HG03097 (cell line): ENCODE data around the gene AREL1.

Experiments used
- ATAC-seq: cut with Tn5 transposase; IDR thresholded peaks from one replicate; pipeline ENCODE4 v1.9.1; 2021; ENCODE audit not compliant: unreplicated experiment, low FRiP score

AREL1 gene

GRCh38 chr14:74702293-74702692 lies 10.6 kb downstream of the AREL1 start:
- ATAC-seq, result no peak

GRCh38 chr14:74698465-74698864 lies 14.4 kb downstream of the AREL1 start:
- ATAC-seq, result no peak

GRCh38 chr14:74697976-74698375 lies 14.9 kb downstream of the AREL1 start:
- ATAC-seq, result no peak

GRCh38 chr14:74697543-74697942 lies 15.3 kb downstream of the AREL1 start:
- ATAC-seq, result no peak

GRCh38 chr14:74697011-74697410 lies 15.9 kb downstream of the AREL1 start:
- no peak for ATAC-seq

GRCh38 chr14:74695406-74695805 lies 17.5 kb downstream of the AREL1 start:
- ATAC-seq, result no peak

GRCh38 chr14:74693191-74693590 lies 19.7 kb downstream of the AREL1 start:
- no peak for ATAC-seq

- ATAC-seq, result no peak
These were observed 21.4 kb downstream of the AREL1 start for GRCh38 chr14:74691456-74691855.

GRCh38 chr14:74685921-74686678 lies 26.8 kb downstream of the AREL1 start:
- ATAC-seq, result no peak

- ATAC-seq, result no peak
These were observed 27.8 kb downstream of the AREL1 start for GRCh38 chr14:74685056-74685455.

GRCh38 chr14:74684434-74684833 lies 28.4 kb downstream of the AREL1 start:
- ATAC-seq, result no peak

GRCh38 chr14:74683406-74683805 lies 29.5 kb downstream of the AREL1 start:
- no peak for ATAC-seq

GRCh38 chr14:74682169-74682952 lies 30.5 kb downstream of the AREL1 start:
- no peak for ATAC-seq

- no peak for ATAC-seq
These were observed 37.7 kb downstream of the AREL1 start for GRCh38 chr14:74675219-74675618.

GRCh38 chr14:74673768-74674167 lies 39.1 kb downstream of the AREL1 start:
- ATAC-seq, result no peak

GRCh38 chr14:74671789-74672188 lies 41.1 kb downstream of the AREL1 start:
- ATAC-seq, result no peak

GRCh38 chr14:74670726-74671411 lies 42.0 kb downstream of the AREL1 start:
- no peak for ATAC-seq

GRCh38 chr14:74669846-74670245 lies 43.0 kb downstream of the AREL1 start:
- ATAC-seq, result no peak

- ATAC-seq, result no peak
These were observed 43.6 kb downstream of the AREL1 start for GRCh38 chr14:74669256-74669655.

GRCh38 chr14:74667758-74668157 lies 45.1 kb downstream of the AREL1 start:
- no peak for ATAC-seq

- no peak for ATAC-seq
These were observed 48.2 kb downstream of the AREL1 start for GRCh38 chr14:74664717-74665116.
